ENCODE data around the gene CNTN4.

GRCh38 chr3:2153053-2153452, 54.4 kb downstream of the CNTN4 start:
- TF ChIP-seq SUZ12 (IDR thresholded peaks at IDR 0.05) (no peak), L3MBTL2 (conservative IDR thresholded peaks at IDR 0.05) (no peak), FOXA1 (IDR thresholded peaks at IDR 0.05) (no peak), HDGF (IDR thresholded peaks at IDR 0.05; ENCODE audit: borderline replicate concordance) (no peak), FOXK2 (IDR thresholded peaks at IDR 0.05) (no peak), ARNT (IDR thresholded peaks at IDR 0.05) (no peak), SP1 (IDR thresholded peaks at IDR 0.05) (no peak), TARDBP (IDR thresholded peaks at IDR 0.05) (no peak), ZNF384 (IDR thresholded peaks at IDR 0.05) (no peak), BHLHE40 (IDR thresholded peaks at IDR 0.05; ENCODE audit: borderline replicate concordance) (no peak), ELF4 (IDR thresholded peaks at IDR 0.05) (no peak), FOXM1 (IDR thresholded peaks at IDR 0.05; ENCODE audit: borderline replicate concordance) (no peak), PKNOX1 (IDR thresholded peaks at IDR 0.05) (no peak)

Data from HEK293T (cell line).